GM23248 (cell line): ENCODE results near the gene TOPAZ1.

Experiments
- EZH2 ChIP-seq: fragments of 200-600 bp; sonication (generic); IDR thresholded peaks from 2 replicates; pipeline ENCODE4 v1.6.1; 2018; ENCODE audit warnings: antibody characterized with exemption, mild to moderate bottlenecking; ENCODE audit not compliant: insufficient read depth, poor library complexity, severe bottlenecking
- EZH2phosphoT487 ChIP-seq: fragments of 200-600 bp; sonication (generic); IDR thresholded peaks from 2 replicates; pipeline ENCODE4 v1.6.1; 2018; ENCODE audit warnings: antibody characterized with exemption, moderate library complexity, mild to moderate bottlenecking, low read depth; ENCODE audit not compliant: insufficient read depth

- TF ChIP-seq EZH2 (no peak), EZH2phosphoT487 (no peak)
Measured at GRCh38 chr3:44240061-44240460, 1.6 kb upstream of the TOPAZ1 start.
